Loucy (cell line): Measurements from ENCODE around the gene LLGL2.

Experiments used
- H2AFZ ChIP-seq: fragments of 200-600 bp; sonication (generic); 2 replicates; pipeline ENCODE4 v1.6.0; 2016; ENCODE audit warnings: antibody characterized with exemption, mild to moderate bottlenecking, low read length, moderate library complexity
- H3F3A ChIP-seq: fragments of 200-600 bp; 2 replicates; pipeline ENCODE4 v1.6.0; 2016; ENCODE audit warnings: antibody characterized with exemption, low read depth, mild to moderate bottlenecking
- H3K27me3 ChIP-seq: fragments of 200-600 bp; sonication (generic); 2 replicates; pipeline ENCODE4 v1.6.1; 2014; ENCODE audit warnings: low read length, mild to moderate bottlenecking; ENCODE audit not compliant: insufficient read depth, poor library complexity, severe bottlenecking
- H3K36me3 ChIP-seq: fragments of 200-600 bp; sonication (generic); 2 replicates; pipeline ENCODE4 v1.6.1; 2016; ENCODE audit warnings: low read length; ENCODE audit not compliant: insufficient read depth
- H3K4me1 ChIP-seq: fragments of 200-600 bp; sonication (generic); 2 replicates; pipeline ENCODE4 v1.5.1; 2014; ENCODE audit warnings: low read length, mild to moderate bottlenecking; ENCODE audit not compliant: insufficient read depth, poor library complexity, severe bottlenecking
- H3K4me2 ChIP-seq: fragments of 200-600 bp; sonication (generic); 2 replicates; pipeline ENCODE4 v1.6.0; 2014; ENCODE audit warnings: antibody characterized with exemption, low read length, low read depth, mild to moderate bottlenecking; ENCODE audit not compliant: poor library complexity, severe bottlenecking
- H3K4me3 ChIP-seq: fragments of 200-600 bp; sonication (generic); 2 replicates; pipeline ENCODE4 v1.5.1; 2014; ENCODE audit warnings: low read length, mild to moderate bottlenecking, mixed read lengths; ENCODE audit not compliant: poor library complexity, severe bottlenecking
- H3K79me2 ChIP-seq: fragments of 200-600 bp; sonication (generic); 2 replicates; pipeline ENCODE4 v1.6.1; 2014; ENCODE audit warnings: low read length; ENCODE audit not compliant: insufficient read depth
- H3K9ac ChIP-seq: fragments of 200-600 bp; sonication (generic); 2 replicates; pipeline ENCODE4 v1.6.0; 2014; ENCODE audit warnings: mild to moderate bottlenecking, low read depth, low read length, moderate library complexity; ENCODE audit not compliant: poor library complexity, severe bottlenecking
- H3K9me2 ChIP-seq: fragments of 200-600 bp; sonication (generic); replicated peaks from 2 replicates; pipeline ENCODE4 v1.6.1; 2016; ENCODE audit warnings: low read depth, low read length, mixed read lengths
- H3K9me3 ChIP-seq: fragments of 200-600 bp; sonication (generic); 2 replicates; pipeline ENCODE4 v1.6.1; 2014; ENCODE audit warnings: mild to moderate bottlenecking, antibody characterized with exemption, low read length, low read depth; ENCODE audit not compliant: insufficient read depth
- H4K20me1 ChIP-seq: fragments of 200-600 bp; sonication (generic); 2 replicates; pipeline ENCODE4 v1.6.0; 2014; ENCODE audit warnings: antibody characterized with exemption, low read length, mild to moderate bottlenecking; ENCODE audit not compliant: insufficient read depth, poor library complexity, severe bottlenecking
- CTCF ChIP-seq: fragments of 200-600 bp; sonication (generic); conservative IDR thresholded peaks from 2 replicates; pipeline ENCODE4 v1.5.1; 2014; ENCODE audit warnings: mild to moderate bottlenecking, antibody characterized with exemption, low read length
- EZH2phosphoT487 ChIP-seq: fragments of 200-600 bp; IDR thresholded peaks from 2 replicates; pipeline ENCODE4 v1.6.1; 2018; ENCODE audit warnings: antibody characterized with exemption, mild to moderate bottlenecking, moderate library complexity, borderline replicate concordance

LLGL2 gene

GRCh38 chr17:75502721-75503329 lies 22.7 kb upstream of the LLGL2 start:
- H3K4me2 ChIP-seq, result no peak overlapping the region
- H3K4me1 ChIP-seq, result no peaks in the 10 kb centered on the region
- no peaks in the 10 kb centered on the region for H3F3A ChIP-seq
- no peak overlapping the region for H3K4me3 ChIP-seq
- H3K79me2 ChIP-seq, result no peaks in the 10 kb centered on the region
- no peaks in the 10 kb centered on the region for H3K27me3 ChIP-seq
- TF ChIP-seq EZH2phosphoT487, result no peak
- no peak for TF ChIP-seq CTCF
- H3K9me2 ChIP-seq, result no peaks in the 10 kb centered on the region
- H3K9ac ChIP-seq, result no peak overlapping the region
- H3K9me3 ChIP-seq, result no peaks in the 10 kb centered on the region
- no peak overlapping the region for H2AFZ ChIP-seq
- H4K20me1 ChIP-seq, result no peaks in the 10 kb centered on the region
- H3K36me3 ChIP-seq, result peaks cover 4% of the 10 kb centered on the region; the same call in 1 of the 2 replicates

GRCh38 chr17:75503337-75503950 lies 22.1 kb upstream of the LLGL2 start:
- TF ChIP-seq CTCF (no peak), EZH2phosphoT487 (no peak)
- Histone ChIP-seq H3K79me2 (no peaks in the 10 kb centered on the region), H3K4me3 (no peak overlapping the region), H2AFZ (no peak overlapping the region), H4K20me1 (no peaks in the 10 kb centered on the region), H3F3A (no peaks in the 10 kb centered on the region), H3K9me3 (no peaks in the 10 kb centered on the region), H3K9me2 (no peaks in the 10 kb centered on the region), H3K4me2 (no peak overlapping the region), H3K36me3 (peaks cover 4% of the 10 kb centered on the region; the same call in 1 of the 2 replicates), H3K4me1 (no peaks in the 10 kb centered on the region), H3K9ac (no peak overlapping the region), H3K27me3 (no peaks in the 10 kb centered on the region)

GRCh38 chr17:75503976-75504346 lies 21.5 kb upstream of the LLGL2 start:
- H3K27me3 ChIP-seq, result no peaks in the 10 kb centered on the region
- H3K4me2 ChIP-seq, result no peak overlapping the region
- no peaks in the 10 kb centered on the region for H4K20me1 ChIP-seq
- H3K4me3 ChIP-seq, result no peak overlapping the region
- no peaks in the 10 kb centered on the region for H3K9me3 ChIP-seq
- no peak for TF ChIP-seq CTCF
- TF ChIP-seq EZH2phosphoT487, result no peak
- H3K9me2 ChIP-seq, result no peaks in the 10 kb centered on the region
- H3K4me1 ChIP-seq, result no peaks in the 10 kb centered on the region
- H3K36me3 ChIP-seq, result peaks cover 4% of the 10 kb centered on the region; the same call in 1 of the 2 replicates
- no peaks in the 10 kb centered on the region for H3F3A ChIP-seq
- H2AFZ ChIP-seq, result no peak overlapping the region
- H3K79me2 ChIP-seq, result no peaks in the 10 kb centered on the region
- no peak overlapping the region for H3K9ac ChIP-seq
